Stimulated activated CD8-positive, alpha-beta memory T cell treated with anti-CD3 and anti-CD28 coated beads, Interleukin-7, amount 100 ng/mL, for 24 hours (primary cell): Measurements from ENCODE around the gene EEIG1.

Source experiments
- DNase-seq: peaks from one replicate; pipeline ENCODE4 v3.0.0-alpha.2; 2020; ENCODE audit warnings: low read depth

EEIG1 gene

DNA sequence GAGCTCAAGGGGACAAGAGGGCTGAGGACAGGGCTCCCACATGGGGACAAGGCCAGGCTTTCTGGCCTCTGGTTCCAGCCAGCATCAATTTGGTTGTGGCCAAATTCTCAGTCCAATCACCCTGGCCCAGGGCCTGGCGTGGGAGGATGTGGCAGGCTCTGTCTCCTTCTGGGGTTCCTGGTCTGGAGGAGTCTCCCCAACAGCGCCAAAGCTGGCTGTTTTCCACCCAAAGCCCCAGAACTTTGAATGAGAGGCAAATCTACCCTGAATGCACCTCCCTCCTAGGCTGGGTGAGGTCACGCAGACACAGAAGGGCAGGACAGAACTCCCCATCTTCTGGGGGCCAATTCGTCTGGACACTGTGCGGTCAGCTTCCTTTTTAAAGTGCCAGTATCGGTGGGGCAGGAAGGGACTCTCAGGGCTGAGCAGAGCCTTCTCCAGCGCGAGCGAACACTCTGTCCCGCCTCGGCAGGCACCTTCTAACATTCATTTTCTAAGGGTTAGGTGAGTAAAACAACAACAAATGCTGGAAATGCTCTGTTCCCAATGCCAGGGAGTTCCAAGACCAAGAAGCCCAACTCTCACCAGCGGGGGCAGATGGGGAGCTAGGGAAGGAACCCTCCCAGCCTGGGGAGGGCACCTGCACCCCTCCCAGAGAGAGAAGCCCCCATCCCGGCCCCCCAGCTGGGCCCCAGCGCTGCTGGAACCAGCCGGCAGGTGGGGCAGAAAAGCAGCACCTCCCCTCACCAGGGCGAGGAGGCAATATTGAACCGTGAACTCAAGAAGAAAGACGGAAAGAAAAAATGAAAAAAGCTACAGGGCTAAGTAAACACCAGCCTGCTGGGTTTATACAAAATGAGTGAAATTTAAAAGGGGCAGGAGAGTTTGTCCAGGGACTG is 39.5 kb downstream of the EEIG1 start:
- DNase-seq: no peak

DNA sequence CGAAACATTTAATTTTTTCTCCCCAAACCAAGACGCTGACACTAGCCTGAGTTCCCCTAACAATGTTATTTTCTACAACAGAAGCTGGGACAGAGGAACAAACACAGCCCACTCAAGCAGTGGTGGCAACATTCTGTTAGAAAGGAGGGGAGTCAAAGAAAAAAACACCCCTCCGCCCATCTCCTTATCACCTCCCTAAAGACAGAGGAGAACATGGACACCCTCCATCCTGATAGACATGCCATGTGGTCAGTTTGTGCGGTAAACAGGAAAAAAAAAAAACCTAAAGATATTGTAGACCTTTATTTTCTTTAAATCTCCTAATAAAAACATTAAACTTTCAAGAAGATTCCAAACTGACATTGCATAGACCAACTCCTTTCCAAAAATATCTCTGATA is 40.2 kb downstream of the EEIG1 start:
- DNase-seq: no peak

DNA sequence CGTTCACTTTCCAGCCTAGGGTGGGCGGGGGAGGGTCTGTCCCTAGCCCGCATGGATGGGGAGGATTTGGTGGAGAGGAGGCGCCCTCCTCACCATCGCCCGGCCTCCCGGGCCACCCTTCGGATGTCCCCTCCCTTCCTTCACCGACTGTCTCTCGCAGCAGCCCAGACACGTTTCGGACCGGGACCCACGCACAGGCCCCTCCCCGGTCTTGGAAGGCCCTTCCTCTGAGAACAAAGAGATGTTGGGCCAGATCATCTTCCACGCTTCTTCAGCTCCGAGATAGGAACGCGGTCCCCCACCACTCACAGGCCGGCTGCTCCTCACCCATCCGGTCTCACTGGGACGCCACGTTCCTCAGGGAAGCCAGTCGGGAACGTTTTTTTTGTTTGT is 42.5 kb downstream of the EEIG1 start:
- DNase-seq: no peak

DNA sequence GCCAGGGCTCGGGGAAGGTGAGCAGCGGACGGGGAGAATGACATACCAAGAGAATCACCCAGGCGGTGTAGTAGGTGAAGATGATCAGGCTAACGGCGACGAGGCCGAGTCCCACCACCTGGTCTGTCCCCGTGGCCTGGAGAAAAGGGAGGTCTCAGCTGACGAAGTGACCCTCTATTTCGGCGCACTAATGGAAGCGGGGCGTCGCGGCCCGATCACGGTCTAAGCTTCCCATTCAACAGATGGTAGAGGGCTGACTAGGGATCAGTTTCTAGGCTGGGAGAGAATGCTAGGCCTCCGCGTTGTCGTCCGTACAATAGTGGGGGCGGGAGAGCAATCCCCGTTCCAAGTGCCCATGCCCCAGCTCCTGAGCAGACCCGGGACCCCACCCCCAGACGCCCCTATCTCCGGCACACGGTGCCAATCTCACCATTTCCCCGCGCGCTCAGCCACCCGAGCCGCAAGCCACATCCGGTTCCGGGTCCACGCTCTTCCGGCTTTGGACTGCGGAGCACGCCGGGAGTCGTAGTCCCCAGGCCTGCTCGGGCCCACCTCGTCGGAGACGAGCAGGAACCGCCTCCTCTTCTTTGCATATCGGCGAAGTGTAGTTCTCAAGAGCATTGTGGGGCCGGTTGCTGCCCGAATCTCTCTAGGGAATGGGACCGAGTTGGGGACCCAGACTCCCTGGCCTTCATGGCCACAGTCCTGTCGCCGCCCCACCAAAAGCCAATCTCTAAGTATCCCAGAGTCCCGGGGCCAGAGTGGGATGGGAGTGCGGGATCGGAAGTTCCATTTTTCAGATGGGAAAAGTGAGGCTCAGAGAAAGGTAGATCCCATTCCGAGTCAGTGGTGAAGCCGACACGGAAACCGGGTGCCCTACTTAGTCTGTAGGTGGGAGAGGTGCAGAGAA is 43.1 kb downstream of the EEIG1 start, which contains the start of gene DPM2:
TSS of gene DPM2 (minus strand) at position 467 of the 910 bp plus-strand sequence. CDS start at position 433, 34 bp downstream.
- peak; percentile 64 for DNase-seq

DNA sequence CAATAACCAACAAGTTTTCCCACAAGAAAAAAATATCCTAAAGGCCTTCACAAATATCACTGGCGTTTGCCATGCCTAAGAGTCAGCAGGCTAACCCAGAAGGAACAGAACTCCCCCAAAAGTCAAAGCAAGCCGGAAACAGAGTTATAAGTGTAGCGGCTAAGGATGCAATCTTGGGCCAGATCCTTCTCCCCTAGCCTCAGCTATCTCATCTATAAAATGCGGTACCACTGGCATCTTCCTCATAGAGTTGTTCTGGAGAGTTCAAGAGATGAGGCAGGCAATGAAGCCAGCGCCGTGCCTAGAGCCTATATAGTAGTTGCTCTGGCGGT is 43.8 kb downstream of the EEIG1 start:
- DNase-seq: no peak

DNA sequence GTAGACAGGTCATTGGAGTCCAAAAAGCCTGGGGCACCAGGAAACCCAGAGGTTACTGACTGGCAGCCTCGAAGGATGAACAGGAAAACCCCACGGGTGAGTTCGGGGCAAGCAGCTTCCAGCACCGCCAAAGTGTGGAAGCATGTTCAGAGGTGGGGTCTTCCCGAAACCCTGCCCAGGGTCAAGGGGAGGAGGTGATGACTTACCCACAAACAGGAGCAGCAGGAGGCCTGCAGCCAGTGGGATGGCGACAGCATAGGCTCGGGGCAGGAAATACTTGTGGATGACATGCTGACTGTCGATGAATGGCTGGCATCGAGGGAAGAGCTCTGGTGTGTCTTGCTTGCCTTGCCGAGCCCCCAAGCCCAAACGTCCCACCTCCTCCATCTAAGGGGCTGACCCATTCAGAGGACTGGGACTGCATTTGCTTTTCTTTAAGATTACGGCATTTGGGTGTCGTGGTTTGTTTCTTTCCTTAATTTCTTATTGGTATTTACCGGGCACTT is 44.4 kb downstream of the EEIG1 start:
- DNase-seq: no peak

DNA sequence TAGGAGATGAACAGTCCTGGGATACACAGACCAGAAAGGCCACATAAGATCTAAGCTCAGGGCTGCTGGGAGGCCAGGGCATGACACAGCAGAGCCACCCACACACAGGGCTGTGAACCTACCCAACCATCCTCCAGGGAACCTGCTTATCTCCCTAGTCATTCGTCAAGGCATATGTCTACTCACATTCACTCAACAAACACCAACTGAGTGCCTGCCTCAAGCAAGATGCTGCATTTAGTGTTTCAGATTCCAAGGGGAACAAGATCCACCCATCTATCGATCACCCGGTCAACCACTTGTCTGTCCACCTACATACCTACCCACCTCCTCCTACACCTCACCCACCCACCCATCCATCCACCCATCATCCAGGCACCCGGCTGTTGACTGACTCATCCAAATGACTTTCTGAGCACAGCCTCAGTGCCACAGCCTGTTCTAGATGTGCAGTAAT is 45.0 kb downstream of the EEIG1 start:
- no peak for DNase-seq

DNA sequence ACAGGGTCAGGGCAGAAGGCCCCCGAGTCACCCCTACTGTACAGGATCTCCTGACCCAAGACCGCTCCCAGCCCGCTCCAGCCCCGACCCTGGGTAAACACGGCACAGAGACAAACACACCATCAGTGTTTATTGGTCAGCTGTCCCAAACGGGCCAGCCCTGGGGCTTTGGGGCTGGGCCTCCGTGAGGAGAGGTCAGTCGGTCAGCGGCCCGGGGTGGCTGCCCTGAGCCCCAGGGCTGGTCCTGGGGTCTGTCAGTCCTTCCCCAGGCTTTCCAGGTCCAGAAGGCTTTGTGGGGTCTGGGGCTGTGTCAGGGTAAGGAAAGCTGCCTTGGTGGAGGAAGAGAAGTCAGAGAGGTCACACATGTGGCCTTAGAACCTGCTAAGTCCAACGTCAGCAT is 45.8 kb downstream of the EEIG1 start:
- DNase-seq: no peak

DNA sequence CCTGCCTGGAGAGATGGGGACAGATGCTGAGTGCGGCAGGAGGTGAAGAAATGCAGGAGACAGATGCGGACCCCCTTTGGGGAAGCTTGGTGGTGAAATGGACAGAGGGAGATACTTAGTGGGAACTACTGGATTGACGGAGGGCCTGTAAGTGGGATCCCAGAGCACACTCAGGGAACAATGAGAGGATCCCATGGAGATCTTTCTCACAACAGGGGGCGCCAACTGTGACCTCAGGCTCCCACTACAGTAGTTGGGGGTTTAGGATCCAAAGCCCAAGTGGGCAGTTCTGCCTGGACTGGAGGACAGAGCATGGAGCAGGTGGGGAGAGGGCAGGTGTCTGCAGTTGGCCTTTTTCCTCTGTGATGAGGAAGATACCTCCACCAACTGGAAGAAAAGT is 46.5 kb downstream of the EEIG1 start:
- no peak for DNase-seq

DNA sequence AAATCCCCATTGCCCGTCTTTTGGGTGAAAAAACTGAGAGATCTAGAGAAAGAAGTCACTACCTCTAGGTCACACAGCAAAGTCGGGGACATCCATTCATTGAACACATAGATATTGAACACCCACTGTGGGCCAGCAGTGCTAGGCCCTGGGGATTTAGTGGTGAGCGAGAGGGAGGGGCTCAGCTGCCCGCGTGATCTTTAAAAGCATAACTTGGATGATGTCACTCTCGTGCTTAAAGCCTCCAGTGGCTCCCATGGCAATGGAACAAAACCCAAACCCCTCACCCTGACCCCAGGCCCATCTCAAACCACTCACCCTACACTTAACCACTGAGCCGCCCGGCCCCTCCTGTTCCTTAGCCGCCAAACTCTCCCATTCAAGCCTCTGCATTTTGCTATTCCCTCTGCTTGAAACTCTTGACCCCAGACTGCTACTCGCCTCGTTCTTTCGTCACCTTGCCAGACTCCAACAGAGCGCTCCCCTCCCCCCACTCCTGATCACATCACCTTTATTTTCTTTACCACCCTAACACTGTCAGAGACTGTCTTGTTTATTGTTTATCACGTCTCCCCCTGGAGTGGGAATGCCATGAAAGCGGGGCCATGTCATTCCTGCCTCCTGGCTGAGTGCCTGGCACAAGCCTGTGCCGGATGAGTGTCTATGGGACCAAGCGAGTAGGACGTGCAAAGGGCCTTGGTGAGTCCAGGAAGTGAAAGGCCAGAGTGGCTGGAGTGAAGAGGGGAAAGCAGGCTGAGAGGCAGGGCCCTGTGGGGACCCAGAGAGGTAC is 49.5 kb downstream of the EEIG1 start:
- DNase-seq: no peak
